Sigmoid colon (tissue), 4 donors: ENCODE results near the gene PPFIBP1.
A peak's percentile ranks its signal among the peaks of the same experiment; 100 is the strongest.

Source experiments
- EP300 ChIP-seq, 4 donors: sonication (generic); formaldehyde crosslinking; IDR thresholded peaks; one replicate each; pipeline ENCODE4 v1.6.1; 2017; ENCODE audit warnings: antibody characterized with exemption in 4 of 4
- POLR2A ChIP-seq, 2 donors: fragments of 450-650 bp; IDR thresholded peaks; one replicate each; pipeline ENCODE4 v1.6.1; 2016; ENCODE audit warnings: antibody characterized with exemption in 2 of 2, mild to moderate bottlenecking in 2 of 2, moderate library complexity in 2 of 2
- POLR2AphosphoS5 ChIP-seq, 4 donors: sonication (generic); formaldehyde crosslinking; IDR thresholded peaks; one replicate each; pipeline ENCODE4 v1.6.1; 2017; ENCODE audit warnings: antibody characterized with exemption in 4 of 4
- TF ChIP-seq, protein P1 (sequence below), 4 experiments: fragments of 450-650 bp in 3 of 4; fragments of 200-600 bp in 1 of 4; IDR thresholded peaks; one replicate each; pipeline ENCODE4 v1.5.1; 2016 to 2019; ENCODE audit warnings: antibody characterized with exemption in 4 of 4, mild to moderate bottlenecking in 3 of 4, moderate library complexity in 2 of 4

- TF ChIP-seq, protein P1, sequence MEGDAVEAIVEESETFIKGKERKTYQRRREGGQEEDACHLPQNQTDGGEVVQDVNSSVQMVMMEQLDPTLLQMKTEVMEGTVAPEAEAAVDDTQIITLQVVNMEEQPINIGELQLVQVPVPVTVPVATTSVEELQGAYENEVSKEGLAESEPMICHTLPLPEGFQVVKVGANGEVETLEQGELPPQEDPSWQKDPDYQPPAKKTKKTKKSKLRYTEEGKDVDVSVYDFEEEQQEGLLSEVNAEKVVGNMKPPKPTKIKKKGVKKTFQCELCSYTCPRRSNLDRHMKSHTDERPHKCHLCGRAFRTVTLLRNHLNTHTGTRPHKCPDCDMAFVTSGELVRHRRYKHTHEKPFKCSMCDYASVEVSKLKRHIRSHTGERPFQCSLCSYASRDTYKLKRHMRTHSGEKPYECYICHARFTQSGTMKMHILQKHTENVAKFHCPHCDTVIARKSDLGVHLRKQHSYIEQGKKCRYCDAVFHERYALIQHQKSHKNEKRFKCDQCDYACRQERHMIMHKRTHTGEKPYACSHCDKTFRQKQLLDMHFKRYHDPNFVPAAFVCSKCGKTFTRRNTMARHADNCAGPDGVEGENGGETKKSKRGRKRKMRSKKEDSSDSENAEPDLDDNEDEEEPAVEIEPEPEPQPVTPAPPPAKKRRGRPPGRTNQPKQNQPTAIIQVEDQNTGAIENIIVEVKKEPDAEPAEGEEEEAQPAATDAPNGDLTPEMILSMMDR (IDR thresholded peaks at IDR 0.05) = no peak
- no peak for TF ChIP-seq EP300 (IDR thresholded peaks at IDR 0.05)
- no peak for TF ChIP-seq POLR2A (IDR thresholded peaks at IDR 0.05)
- peak in 1 of 4 donors; percentile 28 for TF ChIP-seq POLR2AphosphoS5 (IDR thresholded peaks at IDR 0.05)
Observed at GRCh38 chr12:27619308-27619707, 95.3 kb downstream of the PPFIBP1 start.
